Activated CD4-positive, alpha-beta T cell treated with anti-CD3 and anti-CD28 coated beads for 4 hours (primary cell): ENCODE results near the gene BAD.
"Not testable (repeated sequence)": the region's sequence is repeated elsewhere in the genome, so short reads cannot be mapped to it uniquely, and the experiment has no call there.

ENCODE experiments used
- DNase-seq, 2 donors: peaks; one replicate each; pipeline ENCODE4 v3.0.0-alpha.2; 2020

Gene BAD

DNA sequence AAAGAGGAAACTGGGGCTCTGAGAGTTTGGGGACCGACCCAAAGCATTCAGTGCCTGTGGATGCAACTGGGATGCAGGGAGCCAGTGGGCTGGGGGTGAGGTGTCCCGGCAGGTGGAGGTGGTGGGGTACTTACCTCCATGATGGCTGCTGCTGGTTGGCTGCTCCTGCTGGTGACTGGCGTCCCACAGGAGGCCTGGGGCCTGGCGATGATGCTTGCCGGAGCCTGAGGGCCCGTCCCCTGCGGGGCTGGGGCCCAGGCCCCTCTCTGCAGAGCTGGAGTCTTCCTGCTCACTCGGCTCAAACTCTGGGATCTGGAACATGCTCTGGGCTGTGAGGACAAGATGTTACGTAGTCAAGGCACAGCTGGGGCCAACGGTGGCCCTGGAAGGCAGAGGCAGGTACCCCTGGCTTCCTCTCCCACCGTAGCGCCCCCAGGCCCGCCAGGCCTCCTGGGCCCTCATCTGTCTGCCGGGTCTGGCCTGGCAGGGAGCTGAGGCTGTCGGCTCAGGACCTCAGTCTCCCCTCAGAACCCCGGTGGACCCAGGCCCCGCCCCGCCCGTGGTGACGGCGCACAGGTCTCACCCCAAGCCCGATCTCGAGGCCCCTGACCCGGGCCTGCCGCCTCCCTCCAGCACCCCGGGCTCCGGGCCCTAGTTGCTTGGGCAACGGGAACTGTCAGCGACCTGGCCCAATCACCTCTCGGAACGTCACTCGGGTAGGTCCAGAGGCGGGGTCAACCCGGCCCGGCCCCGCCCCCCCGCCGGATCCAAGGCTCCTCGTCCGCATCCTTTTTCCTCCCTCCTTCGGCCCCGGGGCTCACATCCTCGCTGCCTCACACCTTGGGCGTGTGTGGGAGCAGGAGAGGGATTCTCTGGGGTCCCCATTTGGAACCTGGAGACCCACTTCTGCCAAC, at the start of gene BAD:
Gene BAD, minus strand, starts transcription at position 618 of the 914 bp plus-strand sequence. Its CDS starts 297 bp downstream, at position 321.
- DNase-seq, result peak; percentile 89 to 90

DNA sequence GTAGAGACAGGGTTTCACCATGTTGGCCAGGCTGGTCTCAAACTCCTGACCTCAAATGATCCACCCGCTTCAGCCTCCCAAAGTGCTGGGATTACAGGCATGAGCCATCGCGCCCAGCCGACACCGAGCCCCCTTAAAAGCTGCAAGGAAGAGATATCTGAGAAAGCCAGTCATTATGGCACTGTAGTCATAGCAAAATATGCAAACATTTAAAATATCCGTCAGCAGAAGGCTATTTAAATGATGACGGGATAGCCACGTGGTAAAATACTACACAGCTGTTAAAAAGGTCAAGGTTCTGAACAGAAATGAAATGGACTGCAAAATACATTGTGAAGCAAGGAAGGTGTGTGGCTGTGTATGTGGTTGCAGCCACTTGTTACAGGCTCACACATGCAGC, 49.1 kb upstream of the BAD start:
- no peak for DNase-seq

GRCh38 chr11:64331569-64332371, 47.3 kb upstream of the BAD start:
- DNase-seq, result peak; percentile 62 to 64

DNA sequence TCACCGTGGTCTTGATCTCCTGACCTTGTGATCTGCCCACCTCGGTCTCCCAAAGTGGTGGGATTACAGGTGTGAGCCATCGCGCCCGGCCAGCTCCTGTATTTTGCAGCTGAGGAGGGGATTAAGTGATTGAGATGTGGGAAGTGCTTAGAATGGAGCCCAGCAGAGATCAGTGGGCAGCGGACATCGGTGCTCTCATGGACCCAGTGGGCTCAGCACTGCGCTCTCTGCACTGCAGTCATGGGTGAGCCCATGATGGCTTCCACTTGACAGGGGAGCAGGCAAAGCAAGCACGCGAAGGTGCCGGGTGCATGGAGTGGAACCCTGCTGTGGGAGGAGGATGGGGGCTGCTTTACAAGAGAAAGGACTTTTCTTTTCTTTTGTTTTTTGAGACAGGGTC, 46.4 kb upstream of the BAD start:
- DNase-seq, result no peak

GRCh38 chr11:64327993-64328392, 43.5 kb upstream of the BAD start:
- DNase-seq, result no peak

DNA sequence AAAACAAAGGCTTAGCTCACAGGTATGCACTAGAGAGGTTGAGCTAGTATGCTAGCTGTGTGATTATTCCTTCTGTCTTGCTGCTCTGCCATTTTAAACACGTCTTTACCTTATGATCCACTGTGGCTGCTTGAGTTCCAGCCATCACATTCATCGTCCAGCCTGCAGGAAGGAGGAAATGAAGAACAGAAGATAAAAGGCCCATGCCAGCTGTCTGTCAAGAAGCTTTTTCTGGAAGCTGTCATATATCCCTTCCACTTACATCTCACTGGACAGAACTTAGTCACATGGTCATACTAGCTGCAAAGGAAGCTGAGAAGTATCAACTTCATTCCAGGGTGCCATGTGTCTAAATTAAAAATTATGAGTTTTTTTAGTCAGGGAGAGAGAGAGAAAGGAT, 42.9 kb upstream of the BAD start:
- no peak for DNase-seq

GRCh38 chr11:64324692-64325469, 40.4 kb upstream of the BAD start:
- DNase-seq, result no peak

- DNase-seq, result not testable (repeated sequence)
Observed at GRCh38 chr11:64323984-64324383, 39.5 kb upstream of the BAD start.

GRCh38 chr11:64323373-64323772, 38.9 kb upstream of the BAD start:
- DNase-seq, result no peak

DNA sequence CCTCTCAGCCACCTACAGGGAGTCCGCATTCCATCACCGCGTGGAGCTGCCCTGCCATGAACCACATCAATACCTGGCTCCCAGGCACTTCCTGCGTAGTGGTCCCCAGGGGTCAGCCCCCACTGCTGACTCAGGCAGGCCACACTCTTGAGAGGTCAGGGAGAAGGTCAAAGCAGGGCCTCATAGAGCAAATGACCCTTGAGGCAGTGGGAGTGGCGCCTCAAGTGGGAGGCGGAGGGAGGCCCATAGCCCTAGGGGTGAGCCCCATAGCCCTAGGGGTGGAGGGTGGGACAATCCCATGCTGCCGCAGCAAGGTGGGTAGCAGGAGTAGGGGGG, 38.4 kb upstream of the BAD start:
- no peak for DNase-seq

GRCh38 chr11:64321533-64321932, 37.1 kb upstream of the BAD start:
- no peak for DNase-seq

- no peak for DNase-seq
Observed at GRCh38 chr11:64321026-64321425, 36.6 kb upstream of the BAD start.

GRCh38 chr11:64320556-64320955, 36.1 kb upstream of the BAD start:
- no peak for DNase-seq

GRCh38 chr11:64318766-64319761, 34.6 kb upstream of the BAD start:
- no peak for DNase-seq

GRCh38 chr11:64317961-64318765, 33.7 kb upstream of the BAD start, which contains the start of gene PRDX5:
TSS of gene PRDX5 (plus strand) at chr11:64318121. CDS start at chr11:64318216, 95 bp downstream.
- peak; percentile 89 to 94 for DNase-seq

DNA sequence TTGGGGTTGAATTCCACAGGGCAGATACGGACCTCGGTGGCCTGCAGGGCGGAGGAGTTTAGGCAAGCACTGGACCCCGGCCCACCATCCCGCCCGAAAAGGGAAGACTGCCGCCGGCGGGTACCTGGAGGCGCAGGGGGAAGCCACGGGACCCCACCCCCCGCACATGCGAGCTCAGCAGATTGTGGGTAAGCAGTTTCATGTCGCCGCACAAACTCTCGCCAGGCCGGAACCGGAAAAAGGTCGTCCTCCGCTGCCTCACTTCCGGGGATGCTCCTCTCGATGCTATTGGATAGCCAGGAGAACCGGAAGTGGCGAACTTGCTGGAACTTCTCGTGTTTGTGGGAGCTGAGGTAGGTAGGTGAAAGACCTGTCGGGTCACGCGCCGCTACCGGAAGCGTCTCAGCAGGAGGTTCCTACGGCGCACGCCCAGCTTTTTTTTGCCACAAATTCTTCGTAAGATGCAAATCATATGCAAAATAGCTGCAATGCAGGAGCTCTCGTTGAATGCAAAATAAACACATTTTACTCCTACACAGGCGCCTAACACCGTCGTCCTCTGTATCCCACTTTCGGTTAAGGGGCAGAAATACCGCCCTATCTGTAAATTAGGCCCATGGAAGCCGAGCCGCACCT, 33.0 kb upstream of the BAD start, which contains the start of gene TRMT112:
Gene TRMT112, minus strand, starts transcription at position 235 of the 636 bp plus-strand sequence. Its CDS starts 33 bp downstream, at position 202.
- DNase-seq, result peak; percentile 92 to 96

DNA sequence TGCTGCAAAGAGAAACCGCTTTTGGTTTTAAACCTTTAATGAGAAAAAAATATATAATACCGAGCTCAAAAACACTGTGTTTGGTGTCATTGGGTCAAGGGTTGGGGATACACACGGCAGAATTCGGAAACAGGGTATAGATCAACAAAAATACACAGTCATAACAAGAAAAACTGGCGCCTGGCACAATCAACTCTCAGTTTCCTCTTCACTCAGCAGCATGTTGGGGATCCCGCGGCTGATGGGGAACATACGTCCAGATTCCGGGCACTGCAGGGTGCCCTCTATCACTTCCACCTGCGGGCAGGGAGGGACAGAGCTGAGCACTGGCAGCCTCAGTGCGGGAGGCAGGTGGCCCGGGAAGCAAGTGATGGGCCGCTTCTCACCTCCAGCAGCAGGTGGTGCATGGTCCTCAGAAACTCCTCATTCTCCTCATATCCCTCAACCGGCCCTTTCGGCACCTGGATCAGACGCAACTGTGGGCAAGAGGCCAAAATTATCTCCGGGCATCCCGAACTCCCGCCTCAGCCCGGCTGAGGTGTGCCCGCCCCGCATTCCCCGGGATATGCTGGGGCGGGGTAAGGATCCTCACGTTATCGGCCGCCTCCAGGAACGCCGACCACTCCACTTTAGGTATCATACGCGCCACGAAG, 32.3 kb upstream of the BAD start:
- DNase-seq, result peak in 1 of 2 donors; percentile 28

GRCh38 chr11:64315667-64316526, 31.4 kb upstream of the BAD start:
- DNase-seq, result not testable (repeated sequence)
